ENCODE results near the gene SP1.
"Not testable (repeated sequence)": the region's sequence is repeated elsewhere in the genome, so short reads cannot be mapped to it uniquely, and the experiment has no call there.

The SP1 gene

DNA sequence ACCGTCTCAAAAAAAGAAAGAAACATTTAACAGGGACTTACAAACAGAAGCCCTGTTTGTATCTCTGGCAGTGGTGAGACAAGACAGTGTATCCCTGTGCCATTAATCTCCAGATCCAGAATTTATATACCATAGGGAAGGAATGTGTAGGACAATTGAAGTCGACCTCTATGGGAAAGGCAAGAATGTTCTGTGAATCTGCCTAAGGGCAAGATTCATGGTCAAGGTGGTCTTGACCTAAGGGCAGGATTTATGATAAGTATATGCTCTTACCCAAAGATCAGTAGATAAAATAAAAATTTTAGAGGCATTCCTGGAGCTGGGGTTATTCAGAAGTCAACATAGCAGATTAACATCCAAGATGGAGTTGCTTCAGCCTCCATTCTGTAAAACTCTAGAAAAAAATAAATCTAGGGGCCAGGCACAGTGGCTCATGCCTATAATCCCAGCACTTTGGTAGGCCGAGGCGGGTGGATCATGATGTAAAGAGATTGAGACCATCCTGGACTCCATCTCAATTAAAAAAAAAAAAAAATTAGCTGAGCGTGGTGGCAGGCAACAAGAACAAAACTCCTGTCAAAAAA, 21.0 kb upstream of the SP1 start:
- no peak for DNase-seq (ENCODE audit: extremely low read depth in 1 of 2, low read depth in 1 of 2)

DNA sequence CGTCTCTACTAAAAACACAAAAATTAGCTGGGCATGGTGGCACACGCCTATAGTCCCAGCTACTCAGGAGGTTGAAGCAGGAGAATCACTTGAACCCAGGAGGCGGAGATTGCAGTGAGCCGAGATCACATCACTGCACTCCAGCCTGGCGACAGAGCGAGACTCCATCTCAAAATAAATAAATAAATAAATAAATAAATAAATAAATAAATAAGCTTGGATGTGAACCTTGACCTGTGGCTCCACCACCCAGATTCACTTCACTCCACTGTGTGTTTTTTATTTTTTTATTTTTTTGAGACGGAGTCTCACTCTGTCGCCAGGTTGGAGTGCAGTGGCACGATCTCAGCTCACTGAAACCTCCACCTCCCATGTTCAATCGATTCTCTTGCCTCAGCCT, 18.3 kb upstream of the SP1 start:
- not testable (repeated sequence) for DNase-seq (ENCODE audit: extremely low read depth in 1 of 2, low read depth in 1 of 2)

DNA sequence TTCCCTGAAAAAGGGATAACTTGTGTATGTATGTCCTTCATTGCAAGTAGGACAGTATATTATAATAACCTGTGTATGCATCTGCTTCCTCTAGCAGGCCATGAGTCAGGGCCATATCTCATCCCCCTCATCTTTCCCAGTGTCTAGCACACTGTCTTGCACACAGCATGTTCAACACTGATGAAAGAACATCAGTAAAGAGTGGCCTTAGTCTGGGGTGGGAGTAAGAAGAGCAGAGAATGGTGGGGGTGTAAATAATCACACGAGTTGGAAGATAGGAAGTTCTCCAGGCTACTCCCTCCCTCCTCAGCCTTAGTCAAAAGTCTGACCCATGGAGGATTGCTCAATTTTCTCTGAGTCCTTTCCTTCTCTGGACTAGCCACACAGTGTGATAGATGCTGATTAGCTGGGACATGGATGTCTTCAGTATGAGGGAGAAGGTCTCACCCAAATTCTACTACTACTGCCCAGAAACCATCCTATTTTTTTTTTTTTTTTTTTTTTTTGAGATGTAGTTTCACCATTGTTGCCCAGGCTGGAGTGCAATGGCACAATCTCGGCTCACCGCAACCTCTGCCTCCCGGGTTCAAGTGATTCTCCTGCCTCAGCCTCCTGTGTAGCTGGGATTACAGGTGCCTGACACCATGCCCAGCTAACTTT, 14.6 kb upstream of the SP1 start:
- DNase-seq (ENCODE audit: extremely low read depth in 1 of 2, low read depth in 1 of 2) = no peak

DNA sequence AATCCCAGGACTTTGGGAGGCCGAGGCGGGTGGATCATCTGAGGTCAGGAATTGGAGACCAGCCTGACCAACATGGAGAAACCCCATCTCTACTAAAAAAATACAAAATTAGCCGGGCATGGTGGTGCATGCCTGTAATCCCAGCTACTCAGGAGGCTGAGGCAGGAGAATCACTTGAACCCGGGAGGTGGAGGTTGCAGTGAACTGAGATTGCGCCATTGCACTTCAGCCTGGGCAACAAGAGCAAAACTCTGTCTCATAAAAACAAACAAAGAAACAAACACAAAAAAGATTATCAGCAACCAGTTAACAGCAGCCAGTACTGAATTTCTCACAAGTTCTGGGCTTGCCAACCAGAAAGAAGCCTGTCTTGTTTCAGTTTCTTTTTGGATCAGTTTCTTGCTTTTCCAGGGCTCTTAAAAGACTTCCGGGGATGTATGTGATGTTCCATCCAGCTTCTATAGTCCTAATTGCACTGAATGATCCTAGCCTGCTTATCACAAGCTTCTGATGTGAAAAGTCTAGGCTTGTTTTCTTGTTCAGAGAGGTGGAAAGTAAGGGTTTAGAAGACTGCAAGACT, 6.3 kb upstream of the SP1 start:
- not testable (repeated sequence) for DNase-seq (ENCODE audit: extremely low read depth in 1 of 2, low read depth in 1 of 2)

DNA sequence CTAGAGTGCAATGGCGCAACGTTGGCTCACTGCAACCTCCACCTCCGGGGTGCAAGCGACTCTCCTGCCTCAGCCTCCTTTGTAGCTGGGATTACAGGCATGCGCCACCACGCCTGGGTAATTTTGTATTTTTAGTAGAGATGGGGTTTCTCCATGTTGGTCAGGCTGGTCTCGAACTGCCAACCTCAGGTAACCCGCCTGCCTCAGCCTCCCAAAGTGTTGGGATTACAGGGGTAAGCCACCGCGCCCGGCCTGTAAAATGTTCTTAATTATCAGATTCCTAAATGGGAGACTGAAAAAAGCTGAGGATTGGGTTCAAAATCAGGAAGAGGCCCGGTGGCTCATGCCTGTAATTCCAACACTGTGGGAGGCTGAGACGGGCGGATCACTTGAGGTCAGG, 5.7 kb upstream of the SP1 start:
- DNase-seq (ENCODE audit: extremely low read depth in 1 of 2, low read depth in 1 of 2) = not testable (repeated sequence)

DNA sequence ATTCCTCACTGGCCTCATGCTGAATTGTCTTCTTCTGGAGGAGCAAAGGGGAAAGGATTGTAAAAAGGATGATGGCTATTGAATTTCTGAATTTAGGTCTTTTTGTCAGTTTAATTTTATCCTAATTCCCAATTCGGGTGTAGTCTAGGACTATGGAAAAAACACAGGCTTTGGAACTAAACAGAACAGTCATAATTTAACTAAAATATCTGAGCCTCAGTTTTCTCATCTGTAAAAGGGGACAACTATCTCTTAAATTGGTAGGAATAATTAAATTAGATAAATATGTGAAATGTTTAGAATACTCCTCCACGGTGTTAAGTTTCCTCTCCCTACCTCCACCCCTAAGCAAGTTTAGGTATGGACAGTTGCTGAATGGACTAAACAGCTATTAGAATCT, 3.2 kb upstream of the SP1 start:
- DNase-seq (ENCODE audit: extremely low read depth in 1 of 2, low read depth in 1 of 2) = no peak

DNA sequence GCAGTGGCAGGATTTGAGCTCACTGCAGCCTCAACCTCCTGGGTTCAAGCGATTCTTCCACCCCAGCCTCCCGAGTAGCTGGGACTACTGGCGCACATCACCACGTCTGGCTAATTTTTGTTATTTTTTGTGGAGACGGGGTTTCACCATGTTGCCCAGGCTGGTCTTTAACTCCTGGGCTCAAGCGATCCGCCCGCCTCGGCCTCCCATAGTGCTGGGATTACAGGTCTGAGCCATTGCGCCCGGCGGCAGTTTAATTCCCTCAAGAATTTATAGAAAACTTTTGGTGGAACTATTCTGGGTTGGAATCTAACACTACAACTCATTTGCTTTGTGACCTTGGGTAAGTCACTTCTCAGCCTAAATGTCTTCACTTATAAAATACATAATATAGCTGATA, 1.8 kb upstream of the SP1 start:
- no peak for DNase-seq (ENCODE audit: extremely low read depth in 1 of 2, low read depth in 1 of 2)

DNA sequence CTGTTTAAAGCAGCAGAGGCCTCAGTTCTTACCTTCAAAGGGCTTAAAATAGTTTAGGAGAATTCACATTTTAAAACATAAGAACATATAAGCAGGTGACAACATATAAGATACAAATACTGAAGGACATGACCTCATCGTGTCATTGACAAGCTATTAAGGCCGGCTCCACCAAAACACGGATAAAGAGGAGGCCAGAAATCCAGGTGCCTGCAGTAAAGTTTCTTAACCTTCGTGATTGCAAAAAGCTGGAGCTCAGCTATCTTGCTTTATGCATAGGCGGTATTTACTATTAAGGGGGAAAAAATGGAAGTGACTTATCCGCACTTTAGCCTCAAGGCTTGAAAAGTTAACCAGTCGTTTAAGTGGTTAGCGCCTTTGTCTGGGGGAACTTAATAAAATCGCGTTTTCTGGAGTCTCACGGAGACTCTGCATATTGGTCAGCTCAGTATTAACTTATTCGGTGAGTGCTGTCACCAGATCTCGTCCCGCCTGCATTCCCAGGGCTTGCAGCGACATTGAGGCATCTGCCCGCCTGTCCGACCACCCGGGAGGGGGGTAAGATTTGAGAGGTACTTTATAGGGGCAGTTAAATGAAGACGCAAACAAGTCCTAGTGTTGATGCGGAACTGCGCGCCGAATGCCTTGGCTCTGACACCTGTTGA, 1.1 kb upstream of the SP1 start:
- DNase-seq (ENCODE audit: extremely low read depth in 1 of 2, low read depth in 1 of 2) = no peak

DNA sequence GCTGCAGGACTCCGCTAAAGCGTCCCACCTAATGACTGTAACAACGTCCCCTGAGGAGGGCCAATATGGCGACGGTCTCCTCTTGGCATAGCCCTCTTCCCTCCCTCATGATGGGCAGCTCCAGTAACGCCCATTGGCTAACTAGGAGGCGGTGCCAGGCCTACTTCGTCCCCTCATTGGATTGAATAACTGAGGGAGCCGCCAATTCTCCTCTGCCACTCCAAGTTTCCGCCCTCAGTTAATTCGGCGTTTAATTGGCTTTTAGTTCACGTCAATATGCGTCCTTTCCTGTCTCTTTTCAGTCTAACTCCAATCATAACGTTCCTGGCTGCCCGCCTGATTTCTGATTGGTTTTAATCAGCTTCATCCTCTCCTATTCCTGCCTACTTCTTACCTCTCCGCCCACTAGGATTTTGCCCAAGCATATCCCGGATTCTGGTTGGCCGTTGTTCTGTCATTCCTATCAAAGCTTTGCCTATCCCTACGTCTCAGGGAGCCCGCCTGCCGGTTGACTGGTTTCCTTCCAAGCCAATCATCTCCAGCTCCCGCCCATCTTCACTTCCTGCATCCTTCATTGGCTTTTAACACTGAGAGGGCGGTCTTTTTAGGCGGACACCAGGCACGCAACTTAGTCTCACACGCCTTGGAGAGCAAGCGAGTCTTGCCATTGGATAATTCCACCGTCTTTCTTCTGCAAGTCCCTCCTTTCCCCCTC, 430 bp upstream of the SP1 start:
- DNase-seq (ENCODE audit: extremely low read depth in 1 of 2, low read depth in 1 of 2) = peak; percentile 73 to 97

DNA sequence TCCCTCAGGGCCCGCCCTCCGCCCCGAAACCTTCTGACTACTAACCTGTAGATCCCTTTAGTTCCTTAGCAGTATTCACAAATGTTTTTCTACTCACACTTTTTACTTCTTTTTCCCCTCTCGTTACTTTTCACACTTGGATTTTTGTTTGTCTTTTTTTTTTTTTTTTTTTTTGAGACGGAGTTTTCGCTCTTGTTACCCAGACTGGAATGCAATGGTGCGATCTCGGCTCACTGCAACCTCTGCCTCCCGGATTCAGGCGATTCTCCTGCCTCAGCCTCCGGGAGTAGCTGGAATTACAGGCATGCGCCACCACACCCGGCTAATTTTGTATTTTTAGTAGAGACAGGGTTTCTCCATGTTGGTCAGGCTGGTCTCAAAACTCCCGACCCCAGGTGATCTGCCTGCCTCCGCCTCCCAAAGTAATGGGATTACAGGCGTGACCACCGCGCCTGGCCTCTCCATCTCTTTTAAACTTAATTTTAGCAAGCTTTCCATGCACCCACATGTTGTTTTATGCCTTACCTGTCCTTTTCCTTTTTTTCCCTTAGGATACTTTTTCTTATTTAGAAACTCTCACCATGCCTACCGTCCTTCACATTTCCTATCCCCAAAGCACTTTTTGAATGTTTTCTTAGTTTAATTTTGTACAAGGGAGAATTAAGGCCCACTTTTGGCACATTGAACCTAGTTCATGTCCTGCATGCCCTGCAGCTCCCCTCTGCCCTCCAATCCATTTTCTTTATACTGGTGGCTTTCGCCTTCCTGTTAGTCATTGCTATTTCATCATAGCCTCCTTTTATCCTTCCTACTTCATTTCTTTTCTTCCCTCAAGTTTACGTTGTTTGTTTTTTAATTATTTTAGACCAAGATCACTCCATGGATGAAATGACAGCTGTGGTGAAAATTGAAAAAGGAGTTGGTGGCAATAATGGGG, 1.1 kb downstream of the SP1 start:
- DNase-seq (ENCODE audit: extremely low read depth in 1 of 2, low read depth in 1 of 2) = no peak

DNA sequence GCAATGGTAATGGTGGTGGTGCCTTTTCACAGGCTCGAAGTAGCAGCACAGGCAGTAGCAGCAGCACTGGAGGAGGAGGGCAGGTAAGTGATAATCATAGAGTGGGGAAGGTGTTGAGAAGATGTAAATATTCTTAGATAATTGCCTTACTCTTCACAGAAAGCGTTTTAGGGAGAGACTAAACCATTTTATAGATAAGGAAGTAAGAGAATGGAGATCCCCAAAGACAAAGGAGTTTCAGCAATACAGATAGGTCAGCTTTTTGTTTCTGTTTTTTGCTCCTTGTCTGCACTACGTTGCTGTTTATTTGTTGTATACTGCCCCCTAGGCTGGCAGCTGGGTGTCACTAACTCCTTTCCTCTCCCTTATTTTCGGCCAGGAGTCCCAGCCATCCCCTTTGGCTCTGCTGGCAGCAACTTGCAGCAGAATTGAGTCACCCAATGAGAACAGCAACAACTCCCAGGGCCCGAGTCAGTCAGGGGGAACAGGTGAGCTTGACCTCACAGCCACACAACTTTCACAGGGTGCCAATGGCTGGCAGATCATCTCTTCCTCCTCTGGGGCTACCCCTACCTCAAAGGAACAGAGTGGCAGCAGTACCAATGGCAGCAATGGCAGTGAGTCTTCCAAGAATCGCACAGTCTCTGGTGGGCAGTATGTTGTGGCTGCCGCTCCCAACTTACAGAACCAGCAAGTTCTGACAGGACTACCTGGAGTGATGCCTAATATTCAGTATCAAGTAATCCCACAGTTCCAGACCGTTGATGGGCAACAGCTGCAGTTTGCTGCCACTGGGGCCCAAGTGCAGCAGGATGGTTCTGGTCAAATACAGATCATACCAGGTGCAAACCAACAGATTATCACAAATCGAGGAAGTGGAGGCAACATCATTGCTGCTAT, 2.0 kb downstream of the SP1 start:
- peak in 1 of 2 donors; percentile 8 for DNase-seq (ENCODE audit: extremely low read depth in 1 of 2, low read depth in 1 of 2)

DNA sequence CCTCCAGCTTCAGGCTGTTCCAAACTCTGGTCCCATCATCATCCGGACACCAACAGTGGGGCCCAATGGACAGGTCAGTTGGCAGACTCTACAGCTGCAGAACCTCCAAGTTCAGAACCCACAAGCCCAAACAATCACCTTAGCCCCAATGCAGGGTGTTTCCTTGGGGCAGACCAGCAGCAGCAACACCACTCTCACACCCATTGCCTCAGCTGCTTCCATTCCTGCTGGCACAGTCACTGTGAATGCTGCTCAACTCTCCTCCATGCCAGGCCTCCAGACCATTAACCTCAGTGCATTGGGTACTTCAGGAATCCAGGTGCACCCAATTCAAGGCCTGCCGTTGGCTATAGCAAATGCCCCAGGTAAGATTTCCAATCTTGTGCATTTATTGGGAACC, 3.3 kb downstream of the SP1 start:
- DNase-seq (ENCODE audit: extremely low read depth in 1 of 2, low read depth in 1 of 2) = no peak

DNA sequence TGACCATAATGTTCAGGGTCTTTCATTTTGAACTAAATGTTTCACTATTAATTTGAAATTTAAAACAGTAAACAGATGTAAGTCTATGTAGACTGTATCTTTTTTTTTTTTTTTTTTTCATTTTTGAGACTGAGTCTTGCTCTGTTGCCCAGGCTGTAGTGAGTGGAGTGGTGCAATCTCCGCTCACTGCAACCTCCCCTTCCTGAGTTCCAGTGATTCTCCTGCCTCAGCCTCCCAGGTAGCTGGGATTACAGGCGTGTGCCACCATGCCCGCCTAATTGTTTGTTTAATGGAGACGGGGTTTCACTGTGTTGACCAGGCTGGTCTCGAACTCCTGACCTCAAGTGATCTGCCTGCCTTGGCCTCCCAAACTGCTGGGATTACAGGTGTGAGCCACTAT, 6.4 kb downstream of the SP1 start:
- DNase-seq (ENCODE audit: extremely low read depth in 1 of 2, low read depth in 1 of 2) = not testable (repeated sequence)

DNA sequence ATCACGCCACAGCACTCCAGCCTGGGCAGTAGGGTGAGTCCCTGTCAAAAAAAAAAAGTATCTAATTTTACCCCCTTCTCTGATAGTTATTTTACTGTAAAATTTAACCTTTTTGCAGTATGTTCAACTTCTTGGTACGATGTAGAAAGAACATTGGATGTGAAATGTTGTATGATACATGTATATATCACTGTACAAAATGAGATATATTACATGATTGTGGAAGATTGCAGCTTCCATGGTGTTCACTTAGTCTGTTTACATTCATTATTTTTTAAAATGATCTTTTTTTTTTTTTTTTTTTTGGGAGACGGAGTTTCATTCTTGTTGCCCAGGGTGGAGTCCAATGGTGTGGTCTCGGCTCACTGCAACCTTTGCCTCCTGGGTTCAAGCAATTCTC, 9.0 kb downstream of the SP1 start:
- DNase-seq (ENCODE audit: extremely low read depth in 1 of 2, low read depth in 1 of 2) = no peak

DNA sequence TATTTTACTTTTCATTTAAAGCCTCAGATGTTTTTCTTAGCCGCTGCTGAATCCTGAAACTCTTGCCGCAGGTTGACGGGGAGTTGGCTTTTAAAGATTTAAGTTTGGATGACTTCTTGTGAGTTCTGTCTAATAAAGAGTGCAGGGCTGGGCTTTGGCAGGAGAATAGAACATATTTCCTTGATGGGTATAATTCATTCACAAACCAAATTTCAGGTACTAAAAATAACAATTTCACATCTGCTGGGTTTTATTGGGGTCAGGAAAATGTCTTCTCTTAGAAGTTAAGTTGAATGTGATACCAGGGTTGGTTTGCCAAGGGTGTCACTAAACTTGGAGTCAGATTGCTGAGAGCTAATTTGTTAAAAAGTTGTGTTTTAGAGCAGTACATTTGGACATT, 9.7 kb downstream of the SP1 start:
- DNase-seq (ENCODE audit: extremely low read depth in 1 of 2, low read depth in 1 of 2) = no peak

DNA sequence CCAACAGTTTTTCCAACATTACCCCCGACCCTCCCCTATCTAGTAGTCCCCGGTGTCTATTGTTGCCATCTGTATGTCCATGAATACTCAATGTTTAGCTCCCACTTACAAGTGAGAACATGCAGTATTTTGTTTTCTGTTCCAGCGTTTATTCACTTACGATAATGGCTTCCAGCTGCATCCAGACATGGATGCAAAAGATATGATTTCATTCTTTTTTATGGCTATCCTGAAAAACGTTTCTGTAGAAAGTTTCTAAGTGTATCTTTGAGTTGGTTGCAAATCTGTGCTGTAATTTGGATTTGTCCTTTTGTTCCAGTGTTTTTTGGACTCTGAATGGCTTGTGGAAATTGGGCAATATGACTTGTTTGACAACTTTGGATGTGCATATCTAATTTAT, 11.7 kb downstream of the SP1 start:
- no peak for DNase-seq (ENCODE audit: extremely low read depth in 1 of 2, low read depth in 1 of 2)

DNA sequence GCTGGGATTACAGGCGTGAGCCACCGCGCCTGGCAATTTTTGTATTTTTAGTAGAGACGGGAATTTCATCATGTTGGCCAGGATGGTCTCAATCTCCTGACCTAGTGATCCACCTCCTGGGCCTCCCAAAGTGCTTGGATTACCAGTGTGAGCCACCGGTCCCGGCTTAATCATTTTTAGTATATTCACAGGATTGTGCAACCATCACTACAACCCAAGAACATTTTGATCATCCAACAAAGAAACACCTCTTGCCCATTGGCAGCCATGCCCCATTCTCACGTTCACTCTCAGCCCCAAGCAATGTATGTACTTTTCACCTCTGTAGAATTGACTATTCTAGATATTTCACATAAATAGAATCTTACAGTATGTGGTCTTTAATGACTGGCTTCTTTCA, 19.9 kb downstream of the SP1 start:
- DNase-seq (ENCODE audit: extremely low read depth in 1 of 2, low read depth in 1 of 2) = no peak

DNA sequence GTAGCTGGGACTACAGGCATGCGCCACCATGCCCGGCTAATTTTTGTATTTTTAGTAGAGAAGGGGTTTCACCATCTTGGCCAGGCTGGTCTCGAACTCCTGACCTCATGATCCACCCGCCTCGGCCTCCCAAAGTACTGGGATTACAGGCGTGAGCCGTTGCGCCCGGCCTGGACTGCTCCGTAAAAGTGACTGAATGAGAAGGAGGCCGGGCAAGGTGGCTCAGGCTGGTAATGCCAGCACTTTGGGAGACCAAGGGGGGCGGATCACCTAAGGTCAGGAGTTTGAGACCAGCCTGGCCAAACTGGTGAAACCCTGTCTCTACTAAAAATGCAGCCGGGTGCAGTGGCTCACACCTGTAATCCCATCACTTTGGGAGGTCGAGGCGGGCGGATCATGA, 22.4 kb downstream of the SP1 start:
- not testable (repeated sequence) for DNase-seq (ENCODE audit: extremely low read depth in 1 of 2, low read depth in 1 of 2)

DNA sequence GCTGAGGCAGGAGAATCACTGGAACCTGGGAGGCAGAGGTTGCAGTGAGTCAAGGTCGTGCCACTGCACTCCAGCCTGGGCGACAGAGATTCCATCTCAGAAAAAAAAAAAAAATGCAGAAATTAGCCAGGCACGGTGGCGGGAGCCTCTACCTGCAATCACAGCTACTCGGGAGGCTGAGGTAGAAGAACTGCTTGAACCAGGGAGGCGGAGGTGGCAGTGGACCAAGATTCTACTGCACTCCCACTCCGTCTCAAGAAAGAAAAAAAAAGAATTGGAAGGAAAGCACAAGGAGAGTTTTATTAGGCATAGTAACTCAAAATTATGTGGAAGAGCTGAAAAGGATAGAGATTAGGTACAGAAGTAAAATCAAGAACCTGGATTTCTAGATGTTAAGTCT, 22.9 kb downstream of the SP1 start:
- DNase-seq (ENCODE audit: extremely low read depth in 1 of 2, low read depth in 1 of 2) = no peak

Measured in activated CD8-positive, alpha-beta memory T cell treated with anti-CD3 and anti-CD28 coated beads for 1 hour (primary cell).